ENCODE measurements around the gene DHX38. TPM values are rescaled to one million over a fixed set of nuclear protein-coding genes. Genes with fewer than 3 reads are reported as not detected.

Gene DHX38
- total RNA-seq, 1 experiment from 2014 or later: 32.3 TPM

- Histone ChIP-seq H2AFZ (ENCODE audit: low read length) (no peak overlapping the region), H3K36me3 (ENCODE audit: insufficient read depth, low read length) (no peaks in the 10 kb centered on the region), H3K9me3 (ENCODE audit: low read length) (no peaks in the 10 kb centered on the region), H3K27me3 (ENCODE audit: low read length) (no peaks in the 10 kb centered on the region), H3K79me2 (ENCODE audit: low read length) (no peaks in the 10 kb centered on the region), H3K4me2 (ENCODE audit: low read depth, low read length, poor library complexity, severe bottlenecking) (no peak overlapping the region), H3K9ac (ENCODE audit: low read length) (no peak overlapping the region), H3K27ac (ENCODE audit: low read length) (no peak overlapping the region), H3K9me2 (replicated peaks; ENCODE audit: insufficient read depth, low read length) (no peaks in the 10 kb centered on the region), H3K4me1 (ENCODE audit: low read length) (no peaks in the 10 kb centered on the region), H3K4me3 (ENCODE audit: low read length) (no peak overlapping the region), H4K20me1 (ENCODE audit: insufficient read depth, low read depth, low read length) (no peaks in the 10 kb centered on the region)
- DNase-seq: no peak
Observed at GRCh38 chr16:72142476-72142875, 48.8 kb downstream of the DHX38 start.

- Histone ChIP-seq H3K9ac (ENCODE audit: low read length) (no peak overlapping the region), H3K9me2 (replicated peaks; ENCODE audit: insufficient read depth, low read length) (no peaks in the 10 kb centered on the region), H2AFZ (ENCODE audit: low read length) (no peak overlapping the region), H3K27ac (ENCODE audit: low read length) (no peak overlapping the region), H4K20me1 (ENCODE audit: insufficient read depth, low read depth, low read length) (no peaks in the 10 kb centered on the region), H3K36me3 (ENCODE audit: insufficient read depth, low read length) (no peaks in the 10 kb centered on the region), H3K4me1 (ENCODE audit: low read length) (peaks cover 7% of the 10 kb centered on the region), H3K4me3 (ENCODE audit: low read length) (no peak overlapping the region), H3K79me2 (ENCODE audit: low read length) (no peaks in the 10 kb centered on the region), H3K27me3 (ENCODE audit: low read length) (no peaks in the 10 kb centered on the region), H3K4me2 (ENCODE audit: low read depth, low read length, poor library complexity, severe bottlenecking) (no peak overlapping the region), H3K9me3 (ENCODE audit: low read length) (no peaks in the 10 kb centered on the region)
- no peak for DNase-seq
Observed at GRCh38 chr16:72149676-72150464, 56.2 kb downstream of the DHX38 start.

GRCh38 chr16:72159386-72159785 is 65.7 kb downstream of the DHX38 start:
- Histone ChIP-seq H3K9me3 (ENCODE audit: low read length) (no peaks in the 10 kb centered on the region), H2AFZ (ENCODE audit: low read length) (no peak overlapping the region), H3K9me2 (replicated peaks; ENCODE audit: insufficient read depth, low read length) (no peaks in the 10 kb centered on the region), H3K27me3 (ENCODE audit: low read length) (no peaks in the 10 kb centered on the region), H4K20me1 (ENCODE audit: insufficient read depth, low read depth, low read length) (no peaks in the 10 kb centered on the region), H3K27ac (ENCODE audit: low read length) (no peak overlapping the region), H3K4me2 (ENCODE audit: low read depth, low read length, poor library complexity, severe bottlenecking) (no peak overlapping the region), H3K4me3 (ENCODE audit: low read length) (no peak overlapping the region), H3K4me1 (ENCODE audit: low read length) (no peaks in the 10 kb centered on the region), H3K36me3 (ENCODE audit: insufficient read depth, low read length) (no peaks in the 10 kb centered on the region), H3K9ac (ENCODE audit: low read length) (no peak overlapping the region), H3K79me2 (ENCODE audit: low read length) (no peaks in the 10 kb centered on the region)
- no peak for DNase-seq

- Histone ChIP-seq H3K4me2 (ENCODE audit: low read depth, low read length, poor library complexity, severe bottlenecking) (no peak overlapping the region), H4K20me1 (ENCODE audit: insufficient read depth, low read depth, low read length) (no peaks in the 10 kb centered on the region), H3K36me3 (ENCODE audit: insufficient read depth, low read length) (no peaks in the 10 kb centered on the region), H3K9me3 (ENCODE audit: low read length) (no peaks in the 10 kb centered on the region), H3K27me3 (ENCODE audit: low read length) (no peaks in the 10 kb centered on the region), H3K4me1 (ENCODE audit: low read length) (no peaks in the 10 kb centered on the region), H3K4me3 (ENCODE audit: low read length) (no peak overlapping the region), H3K79me2 (ENCODE audit: low read length) (no peaks in the 10 kb centered on the region), H2AFZ (ENCODE audit: low read length) (no peak overlapping the region), H3K9ac (ENCODE audit: low read length) (no peak overlapping the region), H3K9me2 (replicated peaks; ENCODE audit: insufficient read depth, low read length) (no peaks in the 10 kb centered on the region), H3K27ac (ENCODE audit: low read length) (no peak overlapping the region)
- DNase-seq: no peak
Observed at GRCh38 chr16:72159801-72160200, 66.2 kb downstream of the DHX38 start.

GRCh38 chr16:72162105-72162692 is 68.6 kb downstream of the DHX38 start:
- no peaks in the 10 kb centered on the region for H3K9me2 ChIP-seq (replicated peaks; ENCODE audit: insufficient read depth, low read length)
- no peaks in the 10 kb centered on the region for H3K9me3 ChIP-seq (ENCODE audit: low read length)
- no peak overlapping the region for H3K4me2 ChIP-seq (ENCODE audit: low read depth, low read length, poor library complexity, severe bottlenecking)
- H3K9ac ChIP-seq (ENCODE audit: low read length): no peak overlapping the region
- H2AFZ ChIP-seq (ENCODE audit: low read length): no peak overlapping the region
- H3K27me3 ChIP-seq (ENCODE audit: low read length): no peaks in the 10 kb centered on the region
- no peaks in the 10 kb centered on the region for H3K36me3 ChIP-seq (ENCODE audit: insufficient read depth, low read length)
- H3K27ac ChIP-seq (ENCODE audit: low read length): no peak overlapping the region
- no peaks in the 10 kb centered on the region for H4K20me1 ChIP-seq (ENCODE audit: insufficient read depth, low read depth, low read length)
- no peak for DNase-seq
- H3K4me1 ChIP-seq (ENCODE audit: low read length): no peaks in the 10 kb centered on the region
- H3K4me3 ChIP-seq (ENCODE audit: low read length): no peak overlapping the region
- no peaks in the 10 kb centered on the region for H3K79me2 ChIP-seq (ENCODE audit: low read length)

Other genes with a start within 250 kb of the DHX38 start
- 12.2 and 15.1 TPM in 2 replicates for gene ATXN1L, start 247.9 kb upstream of the DHX38 start, total RNA-seq (2014; rRNA removed; shearing (Covaris generic); ENCODE audit: low replicate concordance)
- gene ZNF821, start 209.7 kb upstream of the DHX38 start, total RNA-seq (2014; rRNA removed; shearing (Covaris generic); ENCODE audit: low replicate concordance): 6.4 and 16.2 TPM in 2 replicates
- 123 and 160 TPM in 2 replicates for gene IST1, start 198.3 kb upstream of the DHX38 start, total RNA-seq (2014; rRNA removed; shearing (Covaris generic); ENCODE audit: low replicate concordance)
- not detected in 2 replicates for gene PKD1L3, start 93.4 kb upstream of the DHX38 start, total RNA-seq (2014; rRNA removed; shearing (Covaris generic); ENCODE audit: low replicate concordance)
- gene DHODH, start 85.1 kb upstream of the DHX38 start, total RNA-seq (2014; rRNA removed; shearing (Covaris generic); ENCODE audit: low replicate concordance): 7.6 and 14.2 TPM in 2 replicates
- not detected in 2 replicates for gene HP, start 39.3 kb upstream of the DHX38 start, total RNA-seq (2014; rRNA removed; shearing (Covaris generic); ENCODE audit: low replicate concordance)
- not detected in 2 replicates for gene HPR, start 30.6 kb upstream of the DHX38 start, total RNA-seq (2014; rRNA removed; shearing (Covaris generic); ENCODE audit: low replicate concordance)
- gene TXNL4B, start 227 bp upstream of the DHX38 start, total RNA-seq (2014; rRNA removed; shearing (Covaris generic); ENCODE audit: low replicate concordance): 11.7 and 15.2 TPM in 2 replicates
- 0.56 and 1.4 TPM in 2 replicates for gene PMFBP1, start 78.3 kb downstream of the DHX38 start, total RNA-seq (2014; rRNA removed; shearing (Covaris generic); ENCODE audit: low replicate concordance)